SK-N-SH (cell line): ENCODE results near the gene MARCHF10. TPM values are rescaled to one million over a fixed set of nuclear protein-coding genes. Genes with fewer than 3 reads are reported as not detected.

Source experiments
- CTCF ChIA-PET: fragments of 300-600, 350-600 bp; formaldehyde crosslinking; extraction: SDS; loops from one replicate; lab custom pipeline; 2021; lab: Yijun Ruan, JAX
- POLR2A ChIA-PET: fragments of 350-600 bp; sonication (Branson Sonifier 250); formaldehyde crosslinking; extraction: SDS; loops from one replicate; lab custom pipeline; 2020; ENCODE audit warnings: antibody characterized with exemption, inconsistent platforms; lab: Yijun Ruan, JAX
- DNase-seq: peaks from one replicate; pipeline ENCODE4 v3.0.0; 2012
- H2AFZ ChIP-seq: fragments of 200-600 bp; sonication (generic); 2 replicates; pipeline ENCODE4 v1.8.1; 2016; ENCODE audit warnings: antibody characterized with exemption, mild to moderate bottlenecking, low read depth
- H3F3A ChIP-seq: fragments of 200-600 bp; sonication (generic); replicated peaks from 2 replicates; pipeline ENCODE3; 2016; ENCODE audit warnings: antibody characterized with exemption, mild to moderate bottlenecking; ENCODE audit not compliant: insufficient read depth
- H3K27ac ChIP-seq, 2 experiments: fragments of 200-500 bp in 1 of 2; fragments of 200-600 bp in 1 of 2; sonication (Bioruptor generic) in 1 of 2; sonication (generic), shearing (Covaris generic) in 1 of 2; 2 replicates each; pipeline versions ENCODE4 v1.5.1 to v1.6.1; 2014 to 2016; ENCODE audit warnings: low read depth in 2 of 2, inconsistent platforms in 1 of 2, low read length in 1 of 2, mild to moderate bottlenecking in 1 of 2, mixed read lengths in 1 of 2
- H3K27me3 ChIP-seq: fragments of 200-600 bp; sonication (generic), shearing (Covaris generic); 2 replicates; pipeline ENCODE4 v1.6.1; 2016; ENCODE audit warnings: mixed run types; ENCODE audit not compliant: insufficient read depth
- H3K36me3 ChIP-seq, 2 experiments: fragments of 200-500 bp in 1 of 2; fragments of 200-600 bp in 1 of 2; sonication (Bioruptor generic) in 1 of 2; sonication (generic) in 1 of 2; replicated peaks in 1 of 2; 2 replicates each; pipeline versions ENCODE3 to v1.5.1; 2014 to 2016; ENCODE audit warnings: low read length in 1 of 2, mild to moderate bottlenecking in 1 of 2; ENCODE audit not compliant: insufficient read depth in 2 of 2, control insufficient read depth in 1 of 2
- H3K4me1 ChIP-seq, 2 experiments: fragments of 200-500 bp in 1 of 2; fragments of 200-600 bp in 1 of 2; sonication (Bioruptor generic) in 1 of 2; sonication (generic), shearing (Covaris generic) in 1 of 2; 2 replicates each; pipeline versions ENCODE4 v1.5.1 to v1.6.1; 2014 to 2016; ENCODE audit warnings: low read depth in 1 of 2, low read length in 1 of 2, mixed run types in 1 of 2; ENCODE audit not compliant: insufficient read depth in 2 of 2, control insufficient read depth in 1 of 2
- H3K4me2 ChIP-seq: fragments of 200-600 bp; sonication (generic), shearing (Covaris generic); 2 replicates; pipeline ENCODE4 v1.6.1; 2017; ENCODE audit warnings: mixed run types
- H3K4me3 ChIP-seq, 2 experiments: fragments of 200-500 bp in 1 of 2; fragments of 200-600 bp in 1 of 2; sonication (Bioruptor generic) in 1 of 2; sonication (generic), shearing (Covaris generic) in 1 of 2; 2 replicates each; pipeline versions ENCODE4 v1.5.1 to v1.8.1; 2014 to 2016; ENCODE audit warnings: low read depth in 2 of 2, inconsistent platforms in 1 of 2, low read length in 1 of 2, mild to moderate bottlenecking in 1 of 2, mixed read lengths in 1 of 2, moderate library complexity in 1 of 2
- H3K79me2 ChIP-seq: fragments of 200-600 bp; sonication (generic); 2 replicates; pipeline ENCODE4 v1.8.1; 2017; ENCODE audit warnings: mild to moderate bottlenecking; ENCODE audit not compliant: insufficient read depth
- H3K9ac ChIP-seq: fragments of 200-600 bp; sonication (generic); 2 replicates; pipeline ENCODE4 v1.6.1; 2017; ENCODE audit warnings: mixed run types
- H3K9me2 ChIP-seq: fragments of 200-600 bp; sonication (generic); 2 replicates; pipeline ENCODE4 v1.6.1; 2017; ENCODE audit warnings: mixed run types
- H3K9me3 ChIP-seq: fragments of 200-600 bp; sonication (generic); 2 replicates; pipeline ENCODE4 v1.6.1; 2017; ENCODE audit warnings: mixed run types, mild to moderate bottlenecking, moderate library complexity
- H4K20me1 ChIP-seq: fragments of 200-600 bp; sonication (generic); 2 replicates; pipeline ENCODE4 v1.6.1; 2017; ENCODE audit warnings: mild to moderate bottlenecking, mixed run types; ENCODE audit not compliant: insufficient read depth
- CHD2 ChIP-seq: fragments of 150-350 bp; IDR thresholded peaks from 2 replicates; pipeline ENCODE4 v1.6.1; 2018; ENCODE audit warnings: low read length; ENCODE audit not compliant: partially characterized antibody
- ELF1 ChIP-seq: IDR thresholded peaks from 2 replicates; pipeline ENCODE4 v1.4.0; 2012
- EP300 ChIP-seq, 2 experiments: IDR thresholded peaks; 2 replicates each; pipeline versions ENCODE4 v1.4.0 to v1.6.1; 2012; ENCODE audit warnings: borderline replicate concordance in 1 of 2, low read depth in 1 of 2, low read length in 1 of 2
- EZH2phosphoT487 ChIP-seq: fragments of 200-600 bp; sonication (generic); IDR thresholded peaks from 2 replicates; pipeline ENCODE4 v1.6.1; 2017; ENCODE audit warnings: low read depth, mixed run types, mild to moderate bottlenecking, antibody characterized with exemption, moderate library complexity, borderline replicate concordance
- FOXJ3 ChIP-seq: sonication (generic); formaldehyde crosslinking; IDR thresholded peaks from 2 replicates; pipeline ENCODE4 v1.5.1; 2020; ENCODE audit warnings: mild to moderate bottlenecking, missing genetic modification reagents
- FOXM1 ChIP-seq: IDR thresholded peaks from 2 replicates; pipeline ENCODE4 v1.4.0; 2012; ENCODE audit warnings: low read depth, mild to moderate bottlenecking
- GABPA ChIP-seq: IDR thresholded peaks from 2 replicates; pipeline ENCODE4 v1.4.0; 2012; ENCODE audit warnings: low read depth, mild to moderate bottlenecking
- GATA2 ChIP-seq: sonication (generic); formaldehyde crosslinking; IDR thresholded peaks from 2 replicates; pipeline ENCODE4 v1.5.0; 2020; ENCODE audit warnings: mild to moderate bottlenecking, missing genetic modification reagents
- JUND ChIP-seq: IDR thresholded peaks from 2 replicates; pipeline ENCODE4 v1.4.0; 2012
- MEF2A ChIP-seq: IDR thresholded peaks from 2 replicates; pipeline ENCODE4 v1.4.0; 2012; ENCODE audit warnings: low read depth, borderline replicate concordance
- MXI1 ChIP-seq: IDR thresholded peaks from 2 replicates; pipeline ENCODE4 v1.6.1; 2012; ENCODE audit warnings: mild to moderate bottlenecking, low read depth, low read length, improper control_type of control experiment
- NFIC ChIP-seq: IDR thresholded peaks from 2 replicates; pipeline ENCODE4 v1.4.0; 2012; ENCODE audit warnings: borderline replicate concordance
- NRF1 ChIP-seq: IDR thresholded peaks from 2 replicates; pipeline ENCODE4 v1.6.1; 2012; ENCODE audit warnings: low read depth, mild to moderate bottlenecking, low read length
- RAD21 ChIP-seq: IDR thresholded peaks from 2 replicates; pipeline ENCODE4 v1.6.1; 2012; ENCODE audit warnings: mild to moderate bottlenecking, low read length
- RCOR1 ChIP-seq: fragments of 150-350 bp; IDR thresholded peaks from 2 replicates; pipeline ENCODE4 v1.6.1; 2017; ENCODE audit warnings: antibody characterized with exemption, low read length
- RFX5 ChIP-seq: IDR thresholded peaks from 2 replicates; pipeline ENCODE4 v1.6.1; 2012; ENCODE audit warnings: mild to moderate bottlenecking, improper control_type of control experiment, low read length
- RXRA ChIP-seq: IDR thresholded peaks from 2 replicates; pipeline ENCODE4 v1.4.0; 2012; ENCODE audit warnings: low read depth, mild to moderate bottlenecking, borderline replicate concordance
- SIN3A ChIP-seq: IDR thresholded peaks from 2 replicates; pipeline ENCODE4 v1.6.1; 2012; ENCODE audit warnings: low read depth, mild to moderate bottlenecking, low read length, moderate library complexity, borderline replicate concordance
- SMC3 ChIP-seq: IDR thresholded peaks from 2 replicates; pipeline ENCODE4 v1.6.1; 2012; ENCODE audit warnings: low read depth, low read length, improper control_type of control experiment
- TAF1 ChIP-seq: IDR thresholded peaks from 2 replicates; pipeline ENCODE4 v1.6.1; 2012; ENCODE audit warnings: low read depth, mild to moderate bottlenecking, low read length, moderate library complexity, borderline replicate concordance
- TCF12 ChIP-seq: IDR thresholded peaks from 2 replicates; pipeline ENCODE4 v1.4.0; 2012
- TEAD4 ChIP-seq: IDR thresholded peaks from 2 replicates; pipeline ENCODE4 v1.4.0; 2012; ENCODE audit warnings: mild to moderate bottlenecking, borderline replicate concordance; ENCODE audit not compliant: insufficient read depth
- YY1 ChIP-seq: IDR thresholded peaks from 2 replicates; pipeline ENCODE4 v1.4.0; 2012; ENCODE audit warnings: low read depth, mild to moderate bottlenecking
- WGBS: methylation state at CpG from one replicate; pipeline ENCODE4 v1.1.6; 2017; ENCODE audit warnings: low lambda C conversion rate; 5-methylcytosine and 5-hydroxymethylcytosine counted together
- polyA plus RNA-seq, 3 experiments: library from polyadenylated mRNA; depleted of rRNA; stranded (reverse); fragments of >200 nt; gene quantifications; 2 replicates each; pipeline ENCODE4 v1.2.3, GENCODE V29; 2012
- TF ChIP-seq, protein P1 (sequence below): IDR thresholded peaks from 2 replicates; pipeline ENCODE4 v1.4.0; 2012; ENCODE audit warnings: low read depth
- TF ChIP-seq, protein P2 (sequence below): IDR thresholded peaks from 2 replicates; pipeline ENCODE4 v1.6.1; 2012; ENCODE audit warnings: mild to moderate bottlenecking, low read depth, low read length, moderate library complexity
- TF ChIP-seq, protein P3 (sequence below): IDR thresholded peaks from 2 replicates; pipeline ENCODE4 v1.4.0; 2012; ENCODE audit warnings: low read depth, borderline replicate concordance
- TF ChIP-seq, protein P4 (sequence below): IDR thresholded peaks from 2 replicates; pipeline ENCODE4; 2012

Gene MARCHF10
- polyA plus RNA-seq, 1 of the 3 experiments (the other 2 are of a cell fraction): 0.16 TPM

DNA sequence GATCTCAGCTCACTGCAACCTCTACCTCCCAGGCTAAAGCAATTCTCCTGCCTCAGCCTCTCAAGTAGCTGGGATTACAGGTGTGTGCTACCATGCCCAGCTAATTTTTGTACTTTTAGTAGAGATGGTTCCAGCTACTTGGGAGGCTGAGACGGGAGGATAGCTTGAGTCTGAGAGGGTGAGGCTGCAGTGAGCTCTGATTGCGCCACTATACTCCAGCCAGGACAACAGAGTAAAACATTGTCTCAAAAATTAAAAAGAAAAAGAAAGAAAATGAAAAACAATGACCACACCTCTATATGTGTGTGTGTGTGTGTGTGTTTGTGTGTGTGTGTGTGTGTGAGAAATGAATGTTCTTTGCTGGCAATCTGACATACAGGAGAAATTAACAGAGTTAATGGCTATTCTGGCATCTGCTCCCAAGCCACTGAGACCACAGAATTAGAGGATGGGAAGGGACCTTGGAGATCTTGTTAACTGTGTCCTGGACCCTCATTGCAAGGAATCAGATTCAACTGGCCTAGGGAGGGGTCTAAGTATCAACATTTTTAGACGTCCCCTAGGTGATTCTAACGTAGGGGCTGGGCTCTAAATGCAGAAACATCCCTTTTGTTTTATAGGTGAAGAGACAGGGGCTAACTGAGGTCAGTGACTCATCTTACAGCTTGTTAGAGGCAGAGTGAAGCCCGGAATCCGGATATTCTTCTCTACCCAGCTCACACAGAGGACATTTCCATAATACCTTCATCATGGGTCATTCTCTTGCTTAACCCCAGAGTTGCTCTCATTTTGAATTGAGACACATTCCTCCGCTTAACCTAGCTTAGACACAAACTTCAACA is 16.4 kb upstream of the MARCHF10 start:
- ChIA-PET POLR2A (interaction anchor here (0.7 kb wide), 1 partner anchor 509 kb away, joined by 5 read pairs; no protein-coding TSS in a partner anchor), CTCF (interaction anchor here (1.3 to 2.4 kb wide), 3 partner anchors 13 to 144 kb away, joined by 5 to 7 read pairs (median 6); no protein-coding TSS in a partner anchor)
- H3K79me2 ChIP-seq: no peaks in the 10 kb centered on the region
- peak overlapping the region; percentile 56 for H3K9ac ChIP-seq
- 29% methylated on average over 7 of the region's 7 CpGs for WGBS
- no peak for DNase-seq
- H3K36me3 ChIP-seq: no peaks in the 10 kb centered on the region
- no peaks in the 10 kb centered on the region for H3K9me3 ChIP-seq
- H3F3A ChIP-seq: peaks cover 47% of the 10 kb centered on the region
- no peaks in the 10 kb centered on the region for H3K9me2 ChIP-seq
- peaks cover 27 to 30% of the 10 kb centered on the region in 2 experiments for H3K4me1 ChIP-seq
- H3K27ac ChIP-seq: peak overlapping the region; percentile 67 to 95
- no peak overlapping the region for H3K4me3 ChIP-seq
- no peaks in the 10 kb centered on the region for H4K20me1 ChIP-seq
- H3K4me2 ChIP-seq: peak overlapping the region; percentile 59
- H3K27me3 ChIP-seq: no peaks in the 10 kb centered on the region
- H2AFZ ChIP-seq: peak overlapping the region; percentile 61
- TF ChIP-seq CHD2 (no peak), SMC3 (peak; percentile 4; the same call in 1 of the 2 replicates), NFIC (peak; percentile 90), FOXJ3 (no peak), SIN3A (peak; percentile 22; the same call in 1 of the 2 replicates), FOXM1 (peak; percentile 93; the same call in 1 of the 2 replicates), RXRA (peak; percentile 98), GABPA (0 out of 2 replicates have a peak, but pooled peaks have one; percentile 37), TAF1 (peak; percentile 41; the same call in 1 of the 2 replicates), YY1 (no peak; the same call in 1 of the 2 replicates), RFX5 (no peak), RAD21 (no peak), TCF12 (peak; percentile 91), JUND (peak; percentile 97), TEAD4 (peak; percentile 95), ELF1 (peak; percentile 74; the same call in 1 of the 2 replicates), EZH2phosphoT487 (no peak), NRF1 (no peak), MEF2A (peak; percentile 64; the same call in 1 of the 2 replicates), EP300 (IDR thresholded peaks at IDR 0.05; ENCODE audit: borderline replicate concordance in 1 of 2, low read depth in 1 of 2, low read length in 1 of 2) (peak; percentile 51 to 96; a peak in 3 of 4 replicates), GATA2 (CRISPR knock-in tag) (no peak), RCOR1 (no peak), MXI1 (no peak)
- TF ChIP-seq, protein P1, sequence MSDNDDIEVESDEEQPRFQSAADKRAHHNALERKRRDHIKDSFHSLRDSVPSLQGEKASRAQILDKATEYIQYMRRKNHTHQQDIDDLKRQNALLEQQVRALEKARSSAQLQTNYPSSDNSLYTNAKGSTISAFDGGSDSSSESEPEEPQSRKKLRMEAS: peak; percentile 48
- TF ChIP-seq, protein P2, sequence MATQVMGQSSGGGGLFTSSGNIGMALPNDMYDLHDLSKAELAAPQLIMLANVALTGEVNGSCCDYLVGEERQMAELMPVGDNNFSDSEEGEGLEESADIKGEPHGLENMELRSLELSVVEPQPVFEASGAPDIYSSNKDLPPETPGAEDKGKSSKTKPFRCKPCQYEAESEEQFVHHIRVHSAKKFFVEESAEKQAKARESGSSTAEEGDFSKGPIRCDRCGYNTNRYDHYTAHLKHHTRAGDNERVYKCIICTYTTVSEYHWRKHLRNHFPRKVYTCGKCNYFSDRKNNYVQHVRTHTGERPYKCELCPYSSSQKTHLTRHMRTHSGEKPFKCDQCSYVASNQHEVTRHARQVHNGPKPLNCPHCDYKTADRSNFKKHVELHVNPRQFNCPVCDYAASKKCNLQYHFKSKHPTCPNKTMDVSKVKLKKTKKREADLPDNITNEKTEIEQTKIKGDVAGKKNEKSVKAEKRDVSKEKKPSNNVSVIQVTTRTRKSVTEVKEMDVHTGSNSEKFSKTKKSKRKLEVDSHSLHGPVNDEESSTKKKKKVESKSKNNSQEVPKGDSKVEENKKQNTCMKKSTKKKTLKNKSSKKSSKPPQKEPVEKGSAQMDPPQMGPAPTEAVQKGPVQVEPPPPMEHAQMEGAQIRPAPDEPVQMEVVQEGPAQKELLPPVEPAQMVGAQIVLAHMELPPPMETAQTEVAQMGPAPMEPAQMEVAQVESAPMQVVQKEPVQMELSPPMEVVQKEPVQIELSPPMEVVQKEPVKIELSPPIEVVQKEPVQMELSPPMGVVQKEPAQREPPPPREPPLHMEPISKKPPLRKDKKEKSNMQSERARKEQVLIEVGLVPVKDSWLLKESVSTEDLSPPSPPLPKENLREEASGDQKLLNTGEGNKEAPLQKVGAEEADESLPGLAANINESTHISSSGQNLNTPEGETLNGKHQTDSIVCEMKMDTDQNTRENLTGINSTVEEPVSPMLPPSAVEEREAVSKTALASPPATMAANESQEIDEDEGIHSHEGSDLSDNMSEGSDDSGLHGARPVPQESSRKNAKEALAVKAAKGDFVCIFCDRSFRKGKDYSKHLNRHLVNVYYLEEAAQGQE: no peak
- TF ChIP-seq, protein P3, sequence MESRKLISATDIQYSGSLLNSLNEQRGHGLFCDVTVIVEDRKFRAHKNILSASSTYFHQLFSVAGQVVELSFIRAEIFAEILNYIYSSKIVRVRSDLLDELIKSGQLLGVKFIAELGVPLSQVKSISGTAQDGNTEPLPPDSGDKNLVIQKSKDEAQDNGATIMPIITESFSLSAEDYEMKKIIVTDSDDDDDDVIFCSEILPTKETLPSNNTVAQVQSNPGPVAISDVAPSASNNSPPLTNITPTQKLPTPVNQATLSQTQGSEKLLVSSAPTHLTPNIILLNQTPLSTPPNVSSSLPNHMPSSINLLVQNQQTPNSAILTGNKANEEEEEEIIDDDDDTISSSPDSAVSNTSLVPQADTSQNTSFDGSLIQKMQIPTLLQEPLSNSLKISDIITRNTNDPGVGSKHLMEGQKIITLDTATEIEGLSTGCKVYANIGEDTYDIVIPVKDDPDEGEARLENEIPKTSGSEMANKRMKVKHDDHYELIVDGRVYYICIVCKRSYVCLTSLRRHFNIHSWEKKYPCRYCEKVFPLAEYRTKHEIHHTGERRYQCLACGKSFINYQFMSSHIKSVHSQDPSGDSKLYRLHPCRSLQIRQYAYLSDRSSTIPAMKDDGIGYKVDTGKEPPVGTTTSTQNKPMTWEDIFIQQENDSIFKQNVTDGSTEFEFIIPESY: peak; percentile 82
- TF ChIP-seq, protein P4, sequence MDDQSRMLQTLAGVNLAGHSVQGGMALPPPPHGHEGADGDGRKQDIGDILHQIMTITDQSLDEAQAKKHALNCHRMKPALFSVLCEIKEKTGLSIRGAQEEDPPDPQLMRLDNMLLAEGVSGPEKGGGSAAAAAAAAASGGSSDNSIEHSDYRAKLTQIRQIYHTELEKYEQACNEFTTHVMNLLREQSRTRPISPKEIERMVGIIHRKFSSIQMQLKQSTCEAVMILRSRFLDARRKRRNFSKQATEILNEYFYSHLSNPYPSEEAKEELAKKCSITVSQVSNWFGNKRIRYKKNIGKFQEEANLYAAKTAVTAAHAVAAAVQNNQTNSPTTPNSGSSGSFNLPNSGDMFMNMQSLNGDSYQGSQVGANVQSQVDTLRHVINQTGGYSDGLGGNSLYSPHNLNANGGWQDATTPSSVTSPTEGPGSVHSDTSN: peak; percentile 69
